GM19463 (cell line): ENCODE data around the gene ZNF746.

Experiments used
- ATAC-seq: cut with Tn5 transposase; IDR thresholded peaks from one replicate; pipeline ENCODE4 v1.9.1; 2021; ENCODE audit warnings: mild to moderate bottlenecking, moderate library complexity; ENCODE audit not compliant: unreplicated experiment

The ZNF746 gene

GRCh38 chr7:149490083-149490760, 7.4 kb downstream of the ZNF746 start:
- ATAC-seq: no peak

DNA sequence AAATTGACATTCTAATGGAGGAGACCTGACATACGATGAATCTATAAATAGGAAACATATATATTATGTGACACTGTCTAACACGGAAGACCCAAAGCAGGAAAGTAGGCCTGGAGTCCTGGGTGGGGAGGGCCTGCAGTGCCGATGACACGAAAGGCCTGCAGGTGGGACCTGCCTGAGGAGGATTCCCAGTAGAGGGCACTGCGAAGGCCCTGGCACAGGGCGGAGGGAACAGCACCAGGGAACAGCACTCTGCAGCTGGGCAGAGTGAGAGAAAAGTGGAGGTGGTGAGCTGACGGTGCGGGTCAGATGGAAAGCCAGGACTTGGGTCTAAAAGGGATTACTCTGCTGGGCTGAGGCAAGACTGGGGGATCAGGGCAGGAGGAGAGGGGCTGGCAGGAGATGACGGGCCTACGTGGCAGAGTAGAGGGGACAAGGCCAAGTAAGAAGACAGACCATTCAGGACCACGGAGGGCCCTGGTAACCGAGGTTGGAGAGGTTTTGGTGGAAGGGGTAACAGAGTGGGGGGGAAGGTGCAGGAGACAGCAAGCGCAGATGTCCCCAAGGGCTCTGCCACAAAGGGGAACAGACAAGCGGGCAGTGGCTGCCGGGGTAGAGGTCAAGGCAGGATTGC, 8.1 kb downstream of the ZNF746 start:
- ATAC-seq: no peak

- no peak for ATAC-seq
Observed at GRCh38 chr7:149479568-149479967, 18.0 kb downstream of the ZNF746 start.

GRCh38 chr7:149478754-149479153, 18.9 kb downstream of the ZNF746 start:
- no peak for ATAC-seq

DNA sequence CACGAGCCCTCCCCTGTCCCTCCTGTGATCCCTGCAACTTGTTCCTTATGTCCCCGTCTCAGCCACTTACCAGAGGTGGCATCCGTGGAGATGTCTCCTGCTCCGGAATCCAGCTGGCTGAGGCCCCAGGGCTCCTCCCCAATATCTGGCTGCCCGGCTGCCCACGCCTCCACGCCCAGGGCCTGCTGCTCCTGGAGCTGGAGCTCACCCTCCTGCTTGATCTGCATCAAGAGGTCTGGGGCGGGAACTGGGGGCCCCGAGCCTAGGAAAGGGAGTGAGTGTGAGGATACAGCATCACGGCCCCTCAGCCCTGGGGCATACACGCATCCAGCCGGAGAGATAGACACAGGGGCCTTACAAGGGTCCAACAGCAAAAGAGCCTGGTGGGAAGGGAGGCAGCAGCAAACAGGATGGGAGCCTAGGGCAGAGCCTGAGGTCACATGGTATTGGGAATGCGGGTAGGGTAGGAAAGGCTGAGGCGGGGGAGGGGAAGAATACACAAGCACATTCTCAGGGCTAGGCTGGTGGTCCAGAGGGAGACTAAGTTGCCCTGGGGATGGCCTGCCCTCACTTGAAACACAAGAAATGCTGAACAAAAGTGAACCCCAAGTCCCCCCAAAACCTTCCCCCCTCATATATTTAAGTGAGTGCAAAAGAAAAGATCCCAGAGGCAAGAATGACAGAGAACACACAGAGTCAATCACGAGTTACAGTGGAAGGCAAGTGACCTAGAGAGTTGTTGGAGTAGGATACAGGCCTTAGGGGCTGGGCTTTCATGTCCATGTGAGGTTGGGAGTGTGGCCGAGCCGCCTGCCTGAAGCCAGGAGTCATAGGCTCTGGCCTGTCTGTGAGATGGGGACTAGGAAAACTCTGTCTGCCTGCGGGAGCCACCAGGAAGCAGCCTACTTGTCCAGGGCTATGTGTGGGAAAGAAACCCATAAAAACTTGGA, 19.8 kb downstream of the ZNF746 start:
- ATAC-seq: no peak

DNA sequence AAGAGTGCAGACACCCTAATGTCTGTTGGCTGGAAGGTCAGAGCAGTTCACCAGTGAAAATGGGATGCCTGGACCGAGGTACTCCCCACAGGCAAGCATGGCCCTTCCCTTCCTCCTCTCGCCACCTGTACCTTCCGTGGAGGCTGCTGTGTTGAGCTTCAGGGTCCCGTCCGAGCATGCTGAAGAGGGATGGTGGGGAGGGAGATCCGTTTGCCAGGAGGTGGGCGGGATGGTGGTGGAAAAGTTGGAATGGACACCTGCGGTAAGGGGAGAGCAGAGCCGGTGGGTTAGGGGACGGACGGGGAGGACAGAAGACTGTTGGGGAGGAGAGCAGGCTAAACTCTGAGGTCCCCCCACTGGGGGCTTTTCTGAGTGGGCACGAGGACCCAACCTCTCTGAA, 20.8 kb downstream of the ZNF746 start:
- no peak for ATAC-seq

DNA sequence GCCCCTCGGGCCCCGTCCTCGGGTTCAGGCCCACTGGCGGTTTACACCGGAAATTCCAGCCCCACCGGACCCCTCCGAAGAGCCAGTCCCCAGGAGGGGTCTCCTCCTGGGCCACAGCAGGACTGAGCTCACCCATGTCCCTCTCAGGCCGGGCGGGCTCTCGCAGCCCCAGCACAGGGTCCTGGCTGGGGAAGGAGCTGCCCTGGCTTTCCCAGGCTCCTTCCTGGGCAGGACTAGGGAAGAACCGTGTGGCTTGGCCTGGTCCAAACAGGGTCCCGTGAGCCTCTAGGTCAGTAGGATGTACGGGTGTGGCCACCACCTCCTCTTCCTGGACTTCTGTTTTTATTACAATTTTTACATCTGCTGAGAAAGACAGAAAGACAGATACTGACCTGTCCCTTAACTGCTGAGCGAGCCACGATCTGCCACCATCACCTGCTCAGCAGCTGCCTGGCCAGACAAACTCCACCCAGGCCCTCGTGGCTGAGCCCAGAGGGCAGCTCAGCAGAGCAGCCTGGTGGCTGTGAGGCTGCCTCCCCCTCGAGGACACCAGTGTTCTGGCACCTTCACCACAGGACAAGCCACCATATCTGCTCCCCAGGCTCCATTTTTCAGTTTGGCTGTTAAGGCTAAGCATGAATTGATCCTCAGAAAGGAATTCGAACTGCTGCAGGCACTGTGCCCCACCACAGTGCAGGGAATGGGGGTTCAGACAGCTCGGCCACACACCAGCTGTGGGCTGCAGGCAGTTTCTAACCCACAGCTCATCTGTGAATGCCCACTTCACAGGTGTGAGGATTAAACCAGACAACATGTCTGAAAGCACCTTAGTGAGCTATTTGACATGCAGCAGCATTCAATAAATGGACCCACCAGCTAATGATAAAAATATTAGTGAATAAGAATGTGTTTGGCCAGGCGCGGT, 22.2 kb downstream of the ZNF746 start:
- ATAC-seq: no peak

- ATAC-seq: no peak
Observed at GRCh38 chr7:149474309-149475120, 23.1 kb downstream of the ZNF746 start.

- no peak for ATAC-seq
Observed at GRCh38 chr7:149473251-149473650, 24.4 kb downstream of the ZNF746 start.

GRCh38 chr7:149471289-149471953, 26.2 kb downstream of the ZNF746 start:
- no peak for ATAC-seq

GRCh38 chr7:149469806-149470205, 27.8 kb downstream of the ZNF746 start:
- no peak for ATAC-seq

DNA sequence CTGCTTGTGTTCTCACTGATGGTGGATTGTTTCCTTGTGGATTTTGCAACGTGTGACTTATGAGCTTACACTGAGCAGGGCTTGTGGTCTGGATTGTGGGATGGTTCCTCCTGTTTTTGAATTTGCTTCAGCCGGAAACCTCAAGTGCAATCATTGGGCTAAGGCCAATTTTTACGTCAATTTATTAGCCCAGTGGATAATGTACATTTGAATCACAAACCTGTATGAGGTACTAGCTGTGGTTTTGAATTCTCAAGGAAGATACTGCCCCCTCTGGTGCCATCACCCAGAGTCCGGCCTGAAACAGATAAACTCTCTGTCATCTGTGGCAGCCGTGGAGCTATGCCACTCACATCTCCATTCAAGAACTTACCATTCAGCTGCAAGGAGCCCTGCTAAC, 29.4 kb downstream of the ZNF746 start:
- no peak for ATAC-seq

GRCh38 chr7:149467321-149467859, 30.2 kb downstream of the ZNF746 start:
- ATAC-seq: no peak

GRCh38 chr7:149466364-149466763, 31.2 kb downstream of the ZNF746 start:
- ATAC-seq: no peak

- ATAC-seq: no peak
Observed at GRCh38 chr7:149463500-149464161, 34.0 kb downstream of the ZNF746 start.

GRCh38 chr7:149462101-149462520, 35.5 kb downstream of the ZNF746 start:
- ATAC-seq: no peak

DNA sequence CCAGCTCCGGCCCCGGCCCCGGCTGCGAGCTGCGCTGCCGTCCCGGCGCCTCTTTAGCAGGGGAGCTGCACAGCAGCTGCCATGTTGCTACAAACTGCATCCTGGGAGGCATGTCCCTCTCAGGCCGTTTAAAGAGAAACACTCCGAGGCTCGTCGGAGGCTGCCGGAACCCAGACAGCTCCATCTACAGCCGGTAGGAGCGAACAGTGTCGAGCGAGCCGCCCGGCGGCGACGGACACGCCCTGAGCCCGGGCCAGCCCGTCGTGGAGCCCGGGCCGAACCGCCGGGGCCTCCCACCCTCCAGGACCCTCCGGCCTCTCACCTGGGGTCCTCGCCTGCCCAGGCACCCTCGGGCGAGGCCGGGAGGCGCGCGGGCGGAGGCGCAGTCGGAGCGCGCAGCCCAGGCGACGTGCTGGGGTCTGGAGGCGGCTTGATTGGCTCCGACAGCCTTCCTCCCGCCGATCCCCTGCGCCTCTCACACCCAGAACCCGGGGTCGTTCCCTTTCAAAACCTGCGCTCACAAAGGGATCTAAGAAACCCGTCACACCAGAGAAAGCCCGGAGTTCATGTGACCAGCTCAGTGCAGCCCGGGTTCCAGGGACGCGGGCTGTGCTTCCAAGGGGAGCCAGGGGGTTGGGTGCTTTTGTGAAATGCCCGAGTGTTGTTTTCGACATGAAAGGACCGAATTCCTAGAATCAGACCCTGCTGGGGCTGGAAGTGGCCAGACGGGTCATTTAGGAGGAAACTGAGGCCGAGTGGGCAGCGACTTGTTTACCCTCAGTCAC, 36.9 kb downstream of the ZNF746 start, which contains the start of gene ZNF777:
Gene ZNF777 (minus strand): TSS at position 570 of the 785 bp plus-strand sequence. CDS start 5,040 bp downstream, outside the sequence.
- ATAC-seq: peak; percentile 94
